Measurements from ENCODE around the gene SRPK2. TPM values are rescaled to one million over a fixed set of nuclear protein-coding genes. Genes with fewer than 3 reads are reported as not detected.

SRPK2 gene
- total and polyA plus RNA-seq, 3 donors from 2014 or later, result 181 to 293 (median 226) TPM

GRCh38 chr7:105322655-105323277, 66.0 kb downstream of the SRPK2 start:
- Histone ChIP-seq H3K4me1 (no peaks in the 10 kb centered on the region), H3K9me3 (no peaks in the 10 kb centered on the region), H3K4me3 (no peak overlapping the region), H3K27ac (no peak overlapping the region), H3K27me3 (no peaks in the 10 kb centered on the region), H3K36me3 (ENCODE audit: low read depth, missing control alignments) (no peaks in the 10 kb centered on the region)
- no peak for DNase-seq
- 74 to 79% methylated on average over 6 of the region's 6 CpGs for WGBS, 2 donors
- TF ChIP-seq POLR2A (IDR thresholded peaks at IDR 0.05) (no peak), CTCF (IDR thresholded peaks at IDR 0.05) (no peak)
- intact Hi-C loops (cut with DNase I; ENCODE audit: low total_unique reads), result no loop called here

GRCh38 chr7:105321754-105322455, 66.8 kb downstream of the SRPK2 start:
- WGBS, 2 donors, result 85 to 92% methylated on average over 10 of the region's 10 CpGs
- no peak overlapping the region for H3K4me3 ChIP-seq
- DNase-seq, result no peak
- H3K4me1 ChIP-seq, result no peaks in the 10 kb centered on the region
- no peaks in the 10 kb centered on the region for H3K9me3 ChIP-seq
- no peaks in the 10 kb centered on the region for H3K36me3 ChIP-seq (ENCODE audit: low read depth, missing control alignments)
- no peaks in the 10 kb centered on the region for H3K27me3 ChIP-seq
- TF ChIP-seq POLR2A (IDR thresholded peaks at IDR 0.05), result no peak
- TF ChIP-seq CTCF (IDR thresholded peaks at IDR 0.05), result no peak
- intact Hi-C loops (cut with DNase I; ENCODE audit: low total_unique reads), result no loop called here
- no peak overlapping the region for H3K27ac ChIP-seq

GRCh38 chr7:105320896-105321295, 67.8 kb downstream of the SRPK2 start:
- no peak overlapping the region for H3K27ac ChIP-seq
- H3K4me3 ChIP-seq, result no peak overlapping the region
- intact Hi-C loops (cut with DNase I; ENCODE audit: low total_unique reads), result no loop called here
- DNase-seq, result no peak
- no peak for TF ChIP-seq CTCF (IDR thresholded peaks at IDR 0.05)
- TF ChIP-seq POLR2A (IDR thresholded peaks at IDR 0.05), result no peak
- WGBS, 2 donors, result 90 to 97% methylated on average over 2 of the region's 2 CpGs
- no peaks in the 10 kb centered on the region for H3K9me3 ChIP-seq
- no peaks in the 10 kb centered on the region for H3K27me3 ChIP-seq
- no peaks in the 10 kb centered on the region for H3K4me1 ChIP-seq
- H3K36me3 ChIP-seq (ENCODE audit: low read depth, missing control alignments), result no peaks in the 10 kb centered on the region

- intact Hi-C loops (cut with DNase I; ENCODE audit: low total_unique reads), result no loop called here
- H3K9me3 ChIP-seq, result no peaks in the 10 kb centered on the region
- H3K27me3 ChIP-seq, result no peaks in the 10 kb centered on the region
- no peak for DNase-seq
- no peak overlapping the region for H3K27ac ChIP-seq
- no peaks in the 10 kb centered on the region for H3K4me1 ChIP-seq
- TF ChIP-seq POLR2A (IDR thresholded peaks at IDR 0.05), result no peak
- TF ChIP-seq CTCF (IDR thresholded peaks at IDR 0.05), result no peak
- H3K4me3 ChIP-seq, result no peak overlapping the region
- 80 to 87% methylated on average over 10 of the region's 10 CpGs for WGBS, 2 donors
- no peaks in the 10 kb centered on the region for H3K36me3 ChIP-seq (ENCODE audit: low read depth, missing control alignments)
Observed at GRCh38 chr7:105319578-105319977, 69.1 kb downstream of the SRPK2 start.

All from testis (tissue), 3 donors.